ENCODE measurements around the gene TOMM6. TPM values are rescaled to one million over a fixed set of nuclear protein-coding genes. Genes with fewer than 3 reads are reported as not detected.
A peak's percentile ranks its signal among the peaks of the same experiment; 100 is the strongest.

Gene TOMM6
- total RNA-seq, 1 experiment from 2014 or later: 234 TPM

- Histone ChIP-seq H3K27ac (ENCODE audit: low read length) (peak overlapping the region; percentile 63), H3K27me3 (ENCODE audit: control insufficient read depth, insufficient read depth, low read length) (no peaks in the 10 kb centered on the region), H3K4me3 (ENCODE audit: low read depth in 2 of 2, low read length in 2 of 2) (peak overlapping the region; percentile 71 to 92), H3K4me1 (ENCODE audit: control insufficient read depth, insufficient read depth, low read length) (peaks cover 7% of the 10 kb centered on the region; the same call in 1 of the 2 replicates), H3K36me3 (ENCODE audit: control insufficient read depth, insufficient read depth, low read length) (peaks cover 14% of the 10 kb centered on the region), H3K9me3 (ENCODE audit: control insufficient read depth, insufficient read depth, low read depth, low read length) (no peaks in the 10 kb centered on the region)
- CTCF ChIA-PET: interaction anchor here (0.6 to 2.2 kb wide), 9 partner anchors 9 to 342 kb away, joined by 3 to 15 read pairs (median 4); partner anchors contain the start of genes BYSL, MED20 and TAF8
- no TSS peak for BruUV-seq (replicated peaks)
- TF ChIP-seq SIN3A (IDR thresholded peaks at IDR 0.05; ENCODE audit: borderline replicate concordance, insufficient read depth, low read depth, low read length) (no peak), REST (IDR thresholded peaks at IDR 0.05; ENCODE audit: insufficient read depth in 1 of 2, low read depth in 2 of 2, low read length in 1 of 2) (no peak), CTCF (IDR thresholded peaks at IDR 0.05) (no peak), POLR2AphosphoS5 (IDR thresholded peaks at IDR 0.05; ENCODE audit: low read depth, low read length) (no peak), TCF7L2 (IDR thresholded peaks at IDR 0.05; ENCODE audit: low read depth, low read length) (no peak)
- POLR2A ChIA-PET: no interaction called here
- no peak for DNase-seq (ENCODE audit: low read depth, low spot score)
- peak; percentile 13 for ATAC-seq
- in situ Hi-C loops (cut with HindIII; ENCODE audit: low pct_unique_long_range_greater_than_20kb, low sequenced_read_pairs): no loop called here
- intact Hi-C loops (cut with micrococcal nuclease; ENCODE audit: unreplicated experiment): loop anchor here (5.0 to 10.0 kb wide), 2 partner anchors 51 to 136 kb away; partner anchors contain the start of genes BYSL, MED20 and TFEB
These were observed 1.6 kb upstream of the TOMM6 start for GRCh38 chr6:41785689-41786450.

- ATAC-seq: peak; percentile 93
- ChIA-PET POLR2A (interaction anchor here (0.5 kb wide), 1 partner anchor 135 kb away, joined by 4 read pairs; the partner anchor contains the start of gene BYSL), CTCF (interaction anchor here (0.5 to 2.2 kb wide), 10 partner anchors 10 to 343 kb away, joined by 3 to 15 read pairs (median 4); partner anchors contain the start of genes BYSL, MED20 and TAF8)
- H3K36me3 ChIP-seq (ENCODE audit: control insufficient read depth, insufficient read depth, low read length): peaks cover 17% of the 10 kb centered on the region
- in situ Hi-C loops (cut with HindIII; ENCODE audit: low pct_unique_long_range_greater_than_20kb, low sequenced_read_pairs) (no loop called here), intact Hi-C loops (cut with micrococcal nuclease; ENCODE audit: unreplicated experiment) (loop anchor here (5.0 to 10.0 kb wide), 2 partner anchors 52 to 136 kb away; partner anchors contain the start of genes BYSL, MED20 and TFEB)
- peaks cover 7% of the 10 kb centered on the region; the same call in 1 of the 2 replicates for H3K4me1 ChIP-seq (ENCODE audit: control insufficient read depth, insufficient read depth, low read length)
- no peaks in the 10 kb centered on the region for H3K9me3 ChIP-seq (ENCODE audit: control insufficient read depth, insufficient read depth, low read depth, low read length)
- peak overlapping the region; percentile 71 to 92 for H3K4me3 ChIP-seq (ENCODE audit: low read depth in 2 of 2, low read length in 2 of 2)
- peak; percentile 40; the same call in 1 of the 2 replicates for TF ChIP-seq SIN3A (IDR thresholded peaks at IDR 0.05; ENCODE audit: borderline replicate concordance, insufficient read depth, low read depth, low read length)
- 0 out of 2 replicates have a peak, but pooled peaks have one; percentile 45 for TF ChIP-seq POLR2AphosphoS5 (IDR thresholded peaks at IDR 0.05; ENCODE audit: low read depth, low read length)
- TF ChIP-seq TCF7L2 (IDR thresholded peaks at IDR 0.05; ENCODE audit: low read depth, low read length): 0 out of 2 replicates have a peak, but pooled peaks have one; percentile 16
- no peak for TF ChIP-seq REST (IDR thresholded peaks at IDR 0.05; ENCODE audit: insufficient read depth in 1 of 2, low read depth in 2 of 2, low read length in 1 of 2)
- TF ChIP-seq CTCF (IDR thresholded peaks at IDR 0.05): peak; percentile 93
- BruUV-seq (replicated peaks): no TSS peak
- peak overlapping the region; percentile 92 for H3K27ac ChIP-seq (ENCODE audit: low read length)
- DNase-seq (ENCODE audit: low read depth, low spot score): no peak
- no peaks in the 10 kb centered on the region for H3K27me3 ChIP-seq (ENCODE audit: control insufficient read depth, insufficient read depth, low read length)
These were observed 859 bp upstream of the TOMM6 start for GRCh38 chr6:41786451-41787218.
